ENCODE data around the gene ADGRG3.

DNA sequence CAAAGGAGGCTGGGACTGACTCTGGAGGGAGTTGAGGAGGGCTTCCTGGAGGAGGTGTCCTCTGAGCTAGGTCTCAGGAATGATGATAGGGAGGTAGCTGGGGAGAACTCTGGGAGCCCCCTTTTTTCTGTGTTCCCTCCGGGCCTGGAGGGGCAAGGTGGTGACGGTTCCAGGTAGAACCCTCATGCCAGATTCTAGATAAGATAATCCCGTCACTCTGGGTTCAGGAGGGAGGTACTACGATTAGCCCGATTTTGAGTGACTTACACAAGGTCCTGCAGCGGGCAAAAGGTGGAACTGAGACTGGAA is 18.7 kb upstream of the ADGRG3 start:
- no peak for TF ChIP-seq POLR2A (IDR thresholded peaks at IDR 0.05)
- TF ChIP-seq, protein P1, sequence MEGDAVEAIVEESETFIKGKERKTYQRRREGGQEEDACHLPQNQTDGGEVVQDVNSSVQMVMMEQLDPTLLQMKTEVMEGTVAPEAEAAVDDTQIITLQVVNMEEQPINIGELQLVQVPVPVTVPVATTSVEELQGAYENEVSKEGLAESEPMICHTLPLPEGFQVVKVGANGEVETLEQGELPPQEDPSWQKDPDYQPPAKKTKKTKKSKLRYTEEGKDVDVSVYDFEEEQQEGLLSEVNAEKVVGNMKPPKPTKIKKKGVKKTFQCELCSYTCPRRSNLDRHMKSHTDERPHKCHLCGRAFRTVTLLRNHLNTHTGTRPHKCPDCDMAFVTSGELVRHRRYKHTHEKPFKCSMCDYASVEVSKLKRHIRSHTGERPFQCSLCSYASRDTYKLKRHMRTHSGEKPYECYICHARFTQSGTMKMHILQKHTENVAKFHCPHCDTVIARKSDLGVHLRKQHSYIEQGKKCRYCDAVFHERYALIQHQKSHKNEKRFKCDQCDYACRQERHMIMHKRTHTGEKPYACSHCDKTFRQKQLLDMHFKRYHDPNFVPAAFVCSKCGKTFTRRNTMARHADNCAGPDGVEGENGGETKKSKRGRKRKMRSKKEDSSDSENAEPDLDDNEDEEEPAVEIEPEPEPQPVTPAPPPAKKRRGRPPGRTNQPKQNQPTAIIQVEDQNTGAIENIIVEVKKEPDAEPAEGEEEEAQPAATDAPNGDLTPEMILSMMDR (IDR thresholded peaks at IDR 0.05 in 4 of 5, conservative IDR thresholded peaks at IDR 0.05 in 1 of 5), result no peak

Measured in gastrocnemius medialis (tissue), 4 donors.